Thyroid gland (tissue), 4 donors: ENCODE results near the gene ZNF775. TPM values are rescaled to one million over a fixed set of nuclear protein-coding genes. Genes with fewer than 3 reads are reported as not detected.

Experiments
- DNase-seq, 2 donors: peaks; one replicate each; pipeline ENCODE4 v3.0.0-alpha.2; 2019
- H3K27ac ChIP-seq, 3 donors: fragments of 200-600 bp; sonication (generic); 1 replicate in 2 of 3; 2 replicates in 1 of 3; pipeline ENCODE4 v1.5.1; 2016 to 2019; ENCODE audit warnings: mild to moderate bottlenecking in 1 of 3, moderate library complexity in 1 of 3
- H3K27me3 ChIP-seq: fragments of 200-600 bp; sonication (generic); one replicate; pipeline ENCODE4 v1.5.1; 2019
- H3K36me3 ChIP-seq, 2 donors: fragments of 200-600 bp; sonication (generic); one replicate each; pipeline ENCODE4 v1.5.1; 2016 to 2019
- H3K4me1 ChIP-seq, 2 donors: fragments of 200-600 bp; sonication (generic); one replicate each; pipeline ENCODE4 v1.5.1; 2017 to 2019
- H3K4me3 ChIP-seq, 3 donors: fragments of 200-600 bp; sonication (generic); replicated peaks in 1 of 3; 1 replicate in 2 of 3; 2 replicates in 1 of 3; pipeline ENCODE4 v1.5.1; 2016; ENCODE audit warnings: mild to moderate bottlenecking in 1 of 3
- H3K9me3 ChIP-seq: fragments of 200-600 bp; sonication (generic); one replicate; pipeline ENCODE4 v1.5.1; 2017
- CTCF ChIP-seq, 6 experiments: fragments of 200-600 bp in 3 of 6; fragments of 450-650 bp in 3 of 6; sonication (generic) in 3 of 6; IDR thresholded peaks; one replicate each; pipeline ENCODE4 v1.5.1; 2016 to 2019; ENCODE audit warnings: antibody characterized with exemption in 6 of 6, mild to moderate bottlenecking in 2 of 6, inconsistent platforms in 1 of 6, moderate library complexity in 1 of 6
- POLR2A ChIP-seq, 2 donors: fragments of 450-650 bp; IDR thresholded peaks; one replicate each; pipeline ENCODE4 v1.6.1; 2017; ENCODE audit warnings: antibody characterized with exemption in 2 of 2, mild to moderate bottlenecking in 2 of 2, moderate library complexity in 1 of 2
- WGBS, 2 donors: methylation state at CpG; one replicate each; pipeline ENCODE4 v1.1.5; 2017; 5-methylcytosine and 5-hydroxymethylcytosine counted together
- intact Hi-C: fragments of 100-400 bp; cut with DNase I; formaldehyde crosslinking; loops from one replicate; pipeline ENCODE4 v1.15.1; 2023
- total RNA-seq, 4 donors: library from RNA; depleted of rRNA; stranded (reverse); fragments of >200 nt; gene quantifications; one replicate each; pipeline ENCODE4 v1.2.3, GENCODE V29; 2016

ZNF775 gene
- total RNA-seq, 4 donors from 2014 or later, result 4.3 to 7.5 (median 6.3) TPM

GRCh38 chr7:150356265-150356897 lies 22.7 kb upstream of the ZNF775 start:
- intact Hi-C loops, result loop anchor here (5.0 kb wide), 1 partner anchor 66 kb away; no protein-coding TSS in a partner anchor

GRCh38 chr7:150357270-150357669 lies 21.9 kb upstream of the ZNF775 start:
- no peak overlapping the region for H3K27ac ChIP-seq
- no peak overlapping the region for H3K4me3 ChIP-seq
- peaks cover 0 to 4% of the 10 kb centered on the region in 2 donors for H3K4me1 ChIP-seq
- no peaks in the 10 kb centered on the region for H3K36me3 ChIP-seq
- 51 to 58% methylated on average over 8 to 9 of the region's 9 CpGs for WGBS, 2 donors
- intact Hi-C loops, result loop anchor here (5.0 kb wide), 1 partner anchor 65 kb away; no protein-coding TSS in a partner anchor
- peak in 1 of 2 donors; percentile 17 for DNase-seq
- no peak for TF ChIP-seq CTCF (IDR thresholded peaks at IDR 0.05)
- no peak for TF ChIP-seq POLR2A (IDR thresholded peaks at IDR 0.05)
- no peaks in the 10 kb centered on the region for H3K27me3 ChIP-seq
- no peaks in the 10 kb centered on the region for H3K9me3 ChIP-seq

More at GRCh38 chr7:150356265-150356897, 22.7 kb upstream of the ZNF775 start:
- WGBS, 2 donors, result 34 to 39% methylated on average over 6 of the region's 6 CpGs
- Histone ChIP-seq H3K27ac (no peak overlapping the region), H3K4me1 (peaks cover 0 to 4% of the 10 kb centered on the region in 2 donors), H3K27me3 (no peaks in the 10 kb centered on the region), H3K9me3 (no peaks in the 10 kb centered on the region), H3K36me3 (no peaks in the 10 kb centered on the region), H3K4me3 (no peak overlapping the region)
- no peak for DNase-seq
- no peak for TF ChIP-seq POLR2A (IDR thresholded peaks at IDR 0.05)
- TF ChIP-seq CTCF (IDR thresholded peaks at IDR 0.05), result peak; percentile 26 to 75 (median 50)

- Histone ChIP-seq H3K36me3 (no peaks in the 10 kb centered on the region), H3K27ac (no peak overlapping the region), H3K9me3 (no peaks in the 10 kb centered on the region), H3K4me3 (no peak overlapping the region), H3K4me1 (peaks cover 0 to 4% of the 10 kb centered on the region in 2 donors), H3K27me3 (no peaks in the 10 kb centered on the region)
- WGBS, 2 donors, result 87 to 90% methylated on average over 13 of the region's 13 CpGs
- DNase-seq, result no peak
- no peak for TF ChIP-seq POLR2A (IDR thresholded peaks at IDR 0.05)
- no peak for TF ChIP-seq CTCF (IDR thresholded peaks at IDR 0.05)
- intact Hi-C loops, result loop anchor here (5.0 kb wide), 1 partner anchor 64 kb away; no protein-coding TSS in a partner anchor
Observed at GRCh38 chr7:150357771-150358427, 21.2 kb upstream of the ZNF775 start.

- DNase-seq, result no peak
- no peaks in the 10 kb centered on the region for H3K27me3 ChIP-seq
- H3K4me3 ChIP-seq, result no peak overlapping the region
- WGBS, 2 donors, result 96 to 99% methylated on average over 4 of the region's 4 CpGs
- TF ChIP-seq POLR2A (IDR thresholded peaks at IDR 0.05) (no peak), CTCF (IDR thresholded peaks at IDR 0.05) (no peak)
- H3K36me3 ChIP-seq, result no peaks in the 10 kb centered on the region
- no peaks in the 10 kb centered on the region for H3K9me3 ChIP-seq
- no peak overlapping the region for H3K27ac ChIP-seq
- intact Hi-C loops, result loop anchor here (5.0 kb wide), 1 partner anchor 64 kb away; no protein-coding TSS in a partner anchor
- peaks cover 0 to 4% of the 10 kb centered on the region in 2 donors for H3K4me1 ChIP-seq
Observed at GRCh38 chr7:150358433-150358832, 20.7 kb upstream of the ZNF775 start.
